Eye (tissue), 1 donor: ENCODE results near the gene ARHGAP22.

Experiments
- DNase-seq: peaks from one replicate; pipeline ENCODE4 v3.0.0-alpha.2; 2015

The ARHGAP22 gene

GRCh38 chr10:48526846-48527505 lies 77.9 kb downstream of the ARHGAP22 start:
- DNase-seq: no peak

- peak; percentile 70 for DNase-seq
Observed at GRCh38 chr10:48526011-48526821, 78.7 kb downstream of the ARHGAP22 start.

DNA sequence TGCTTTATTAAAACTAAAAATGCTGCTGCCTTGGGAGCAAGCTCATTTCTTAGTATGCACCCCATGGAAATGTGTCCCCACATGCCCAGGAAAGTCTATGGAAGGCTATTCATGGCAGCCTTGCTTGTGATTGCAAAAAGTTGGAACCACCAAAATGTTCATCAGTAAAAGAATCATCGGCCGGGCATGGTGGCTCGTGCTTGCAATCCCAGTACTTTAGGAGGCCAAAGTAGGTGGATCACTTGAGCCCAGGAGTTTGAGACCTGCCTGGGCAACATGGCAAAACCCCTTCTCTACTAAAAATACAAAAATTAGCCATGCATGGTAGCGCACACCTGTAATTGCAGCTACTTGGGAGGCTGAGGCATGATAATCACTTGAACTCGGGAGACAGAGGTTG lies 79.8 kb downstream of the ARHGAP22 start:
- DNase-seq: no peak

DNA sequence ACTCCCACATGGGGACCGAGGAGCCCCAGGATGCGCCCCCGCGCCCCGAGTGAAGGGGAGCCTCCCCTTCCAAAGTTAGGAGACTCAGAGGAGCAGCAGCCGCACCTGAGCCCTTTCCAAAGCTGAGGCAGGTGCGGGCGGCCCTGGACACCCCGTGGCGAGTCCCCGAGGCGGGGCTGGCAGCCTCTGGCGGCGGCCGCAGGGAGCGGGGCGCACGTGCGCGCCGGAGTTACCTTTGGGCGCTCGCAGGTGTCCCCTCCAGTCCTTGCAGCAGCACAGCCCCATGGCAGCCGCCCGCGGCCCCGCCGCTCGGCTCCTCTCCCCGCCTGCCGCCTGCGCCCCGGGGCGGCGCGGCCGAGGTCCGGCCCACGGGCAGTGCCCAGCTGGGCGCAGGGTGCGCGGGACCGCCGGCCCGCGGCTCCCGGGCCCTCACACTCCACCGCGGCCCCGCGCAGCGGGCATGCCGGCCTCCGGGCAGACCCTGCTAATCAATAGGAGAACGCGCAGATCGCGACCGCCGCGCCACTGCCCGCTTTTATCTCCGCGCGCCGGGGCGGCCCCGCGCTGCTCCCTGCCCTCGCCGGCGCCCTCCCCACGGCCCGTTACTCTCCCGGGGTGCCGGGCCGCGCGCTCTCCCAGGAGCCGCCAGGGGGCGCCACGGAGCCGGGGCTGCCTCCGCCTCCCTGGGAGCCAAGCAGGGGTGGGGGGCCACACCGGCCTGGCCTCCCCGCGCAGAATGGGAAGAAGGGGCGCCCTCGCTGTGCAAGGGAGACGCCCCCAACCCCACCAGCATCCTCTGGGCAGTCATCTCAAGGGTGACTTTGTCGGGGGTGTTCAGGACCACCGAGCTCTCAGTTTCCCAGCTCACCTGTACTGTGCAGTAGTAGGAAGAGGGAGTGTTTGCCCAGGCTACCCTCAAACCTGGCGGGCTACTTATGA lies 80.8 kb downstream of the ARHGAP22 start:
- DNase-seq: peak; percentile 54

DNA sequence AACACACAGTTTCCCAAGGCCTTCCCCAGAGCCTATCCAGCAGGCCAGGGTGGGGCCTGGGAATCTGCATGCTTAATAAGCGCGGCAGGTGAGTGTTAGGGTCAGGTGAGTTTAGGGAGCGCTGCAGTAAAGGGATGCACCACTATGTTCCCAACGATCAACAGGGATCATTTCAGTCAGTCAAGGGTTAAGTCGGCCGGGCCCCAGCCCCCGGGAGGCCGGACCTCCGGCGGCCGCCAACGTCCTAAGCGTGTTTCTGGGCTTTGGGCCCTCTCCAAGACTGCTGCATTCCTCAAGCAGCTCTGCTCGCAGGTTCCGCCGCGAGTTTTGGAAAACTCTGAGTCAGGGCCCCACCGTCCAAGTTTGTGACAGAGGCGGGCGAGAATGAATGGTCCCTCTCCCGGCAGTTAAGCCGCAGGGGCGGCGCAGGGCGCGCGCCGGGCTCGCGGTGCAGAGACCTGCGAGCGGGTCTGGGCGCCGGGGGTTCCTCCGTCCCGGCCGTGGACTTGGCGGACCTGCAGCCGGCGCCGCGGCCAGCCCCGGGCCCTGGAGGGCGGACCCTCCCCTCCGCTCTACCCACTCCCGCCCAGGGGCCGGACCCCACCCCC lies 81.6 kb downstream of the ARHGAP22 start:
- DNase-seq: peak; percentile 73

DNA sequence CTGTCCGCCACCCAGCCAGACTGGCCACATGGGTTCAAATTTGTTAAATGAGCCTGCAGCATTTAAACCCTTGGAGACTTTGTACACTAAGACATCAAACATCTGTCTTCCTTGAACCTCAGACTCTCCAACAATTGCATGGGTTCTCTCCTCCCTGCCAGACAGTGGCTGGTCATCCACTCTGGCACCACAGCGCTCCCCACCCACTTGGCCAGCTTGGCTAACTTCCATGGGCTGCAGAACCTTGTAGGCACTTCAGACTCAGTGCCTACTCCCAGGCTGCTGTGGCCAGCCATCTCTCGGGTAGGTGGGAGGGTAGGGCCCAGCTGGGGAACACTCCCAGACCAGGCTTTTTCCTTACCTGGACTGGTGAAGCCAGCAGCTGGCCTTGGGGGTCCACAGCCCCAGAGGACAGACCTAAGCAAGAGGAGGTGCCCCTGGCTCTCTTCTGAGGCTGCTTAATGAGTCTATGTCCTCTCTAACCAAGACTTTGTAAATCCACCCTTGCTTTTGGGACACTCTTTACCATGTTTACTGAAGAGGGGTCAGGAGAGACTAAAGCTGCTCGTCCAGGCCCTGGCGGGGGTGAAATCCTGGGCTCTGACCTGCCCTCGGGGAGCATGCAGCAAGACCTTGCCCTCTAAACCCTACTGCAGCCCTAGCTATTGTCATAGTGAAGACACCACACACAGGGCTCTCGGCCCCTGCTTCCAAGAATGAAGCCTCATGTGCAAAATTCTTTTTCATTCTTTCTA lies 82.7 kb downstream of the ARHGAP22 start:
- DNase-seq: no peak

GRCh38 chr10:48520594-48520993 lies 84.3 kb downstream of the ARHGAP22 start:
- DNase-seq: no peak

DNA sequence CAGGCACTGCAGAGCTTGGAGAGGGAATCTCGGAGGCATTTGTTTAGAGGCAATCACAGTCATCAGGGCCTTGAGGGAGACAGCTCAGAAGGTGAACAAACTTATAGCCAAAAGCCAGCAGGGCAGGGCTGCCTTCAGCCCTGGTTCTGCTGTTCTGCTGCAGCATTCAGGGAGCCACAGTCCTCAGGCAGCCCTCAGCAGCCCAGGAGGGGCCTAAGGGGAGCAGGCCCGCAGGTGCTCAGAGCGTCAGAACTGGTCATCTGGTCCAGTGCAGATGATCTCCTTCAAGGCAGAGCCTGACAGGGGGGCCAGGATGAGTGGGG lies 84.7 kb downstream of the ARHGAP22 start:
- DNase-seq: no peak

DNA sequence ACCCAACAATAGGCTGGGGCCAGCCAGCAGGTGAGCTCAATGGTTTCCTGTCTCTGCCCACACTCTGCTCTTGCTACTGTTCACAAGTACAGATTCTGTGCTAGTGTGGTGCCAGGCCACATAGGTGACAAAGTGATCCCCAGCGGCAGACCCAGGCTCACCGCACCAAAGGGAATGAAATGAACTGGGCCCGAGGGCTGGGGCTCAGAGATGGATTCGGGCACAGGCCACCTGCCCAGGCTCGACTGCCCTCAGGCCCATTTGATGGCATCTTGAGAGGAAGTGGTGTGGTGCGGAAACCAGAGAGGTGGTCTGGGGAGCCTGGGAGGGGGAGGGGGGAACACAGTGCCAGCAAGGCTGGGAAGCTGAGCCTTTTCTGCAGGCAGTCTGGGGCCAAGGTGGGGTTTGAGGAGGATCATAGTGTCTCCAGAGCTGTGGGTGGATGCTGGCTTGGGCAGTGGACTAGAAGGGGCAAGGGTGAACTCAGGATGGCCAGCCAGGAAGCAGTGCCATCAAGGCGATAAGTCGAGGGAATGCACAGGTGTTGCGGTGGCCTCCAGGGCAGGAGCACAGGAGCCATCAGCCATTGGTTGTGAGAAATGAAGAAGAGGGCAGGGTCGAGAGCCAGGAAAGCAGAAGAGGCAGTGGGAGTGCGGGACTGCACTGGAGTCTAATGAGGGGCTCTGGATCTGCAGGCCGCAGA lies 85.2 kb downstream of the ARHGAP22 start:
- DNase-seq: no peak

DNA sequence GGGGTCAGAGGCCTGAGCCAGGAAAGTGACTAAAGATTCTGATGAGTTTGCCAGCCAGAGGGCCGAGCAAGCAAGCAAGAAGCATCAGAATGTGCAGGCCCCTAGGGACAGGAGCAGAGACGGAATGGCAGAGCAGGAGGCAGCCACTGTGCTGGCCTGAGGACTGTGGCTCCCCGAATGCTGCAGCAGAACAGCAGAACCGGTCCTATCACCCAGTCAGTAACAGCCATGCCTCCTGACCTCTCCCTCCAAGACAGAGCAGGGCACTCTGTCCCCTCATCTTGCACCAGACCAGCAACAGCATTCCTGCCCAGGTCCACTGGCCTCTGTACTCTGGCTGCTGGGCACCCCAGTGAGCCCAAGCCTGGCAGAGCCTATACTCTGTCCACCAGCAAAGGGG lies 85.9 kb downstream of the ARHGAP22 start:
- no peak for DNase-seq

- no peak for DNase-seq
Observed at GRCh38 chr10:48517911-48518811, 86.7 kb downstream of the ARHGAP22 start.

- DNase-seq: no peak
Observed at GRCh38 chr10:48517482-48517881, 87.4 kb downstream of the ARHGAP22 start.

GRCh38 chr10:48516911-48517310 lies 88.0 kb downstream of the ARHGAP22 start:
- no peak for DNase-seq

- no peak for DNase-seq
Observed at GRCh38 chr10:48514916-48515315, 90.0 kb downstream of the ARHGAP22 start.

DNA sequence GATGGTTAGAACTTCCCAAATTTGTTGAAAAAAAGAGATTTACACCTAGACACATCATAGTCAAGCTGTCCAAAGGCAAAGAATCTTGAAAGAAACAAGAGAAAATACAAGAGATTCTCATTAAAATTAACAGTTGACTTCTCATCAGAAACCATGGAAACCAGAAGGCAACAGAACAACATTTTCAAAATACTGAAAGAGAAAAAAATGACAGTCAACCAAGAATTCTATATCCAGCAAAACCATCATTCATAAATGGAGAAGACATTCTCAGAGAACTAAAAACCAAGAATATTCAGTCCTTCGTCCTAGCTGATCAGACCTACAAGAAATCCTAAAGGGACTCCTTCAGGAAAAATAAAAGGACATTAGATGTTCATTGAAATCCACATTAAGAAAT lies 90.6 kb downstream of the ARHGAP22 start:
- DNase-seq: no peak

- DNase-seq: no peak
Observed at GRCh38 chr10:48512861-48513260, 92.0 kb downstream of the ARHGAP22 start.

DNA sequence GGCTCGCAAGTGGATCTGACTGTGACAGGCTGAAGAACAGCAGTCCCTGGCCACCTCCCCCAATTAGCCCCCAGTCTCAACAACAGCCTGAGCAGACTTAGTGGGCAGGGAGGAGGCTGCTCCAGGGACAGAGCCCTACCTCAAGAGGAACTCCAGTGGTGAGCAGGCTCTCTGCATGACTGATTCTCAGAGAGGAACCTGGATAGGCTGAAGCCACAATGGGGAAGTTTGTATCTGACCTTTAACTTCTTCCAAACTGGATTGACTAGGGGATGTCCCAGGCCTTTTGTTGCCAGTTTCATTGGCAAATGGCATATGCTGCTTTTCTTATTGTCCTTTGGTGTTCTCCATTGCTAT lies 93.0 kb downstream of the ARHGAP22 start:
- DNase-seq: no peak

GRCh38 chr10:48511066-48511874 lies 93.6 kb downstream of the ARHGAP22 start:
- no peak for DNase-seq

DNA sequence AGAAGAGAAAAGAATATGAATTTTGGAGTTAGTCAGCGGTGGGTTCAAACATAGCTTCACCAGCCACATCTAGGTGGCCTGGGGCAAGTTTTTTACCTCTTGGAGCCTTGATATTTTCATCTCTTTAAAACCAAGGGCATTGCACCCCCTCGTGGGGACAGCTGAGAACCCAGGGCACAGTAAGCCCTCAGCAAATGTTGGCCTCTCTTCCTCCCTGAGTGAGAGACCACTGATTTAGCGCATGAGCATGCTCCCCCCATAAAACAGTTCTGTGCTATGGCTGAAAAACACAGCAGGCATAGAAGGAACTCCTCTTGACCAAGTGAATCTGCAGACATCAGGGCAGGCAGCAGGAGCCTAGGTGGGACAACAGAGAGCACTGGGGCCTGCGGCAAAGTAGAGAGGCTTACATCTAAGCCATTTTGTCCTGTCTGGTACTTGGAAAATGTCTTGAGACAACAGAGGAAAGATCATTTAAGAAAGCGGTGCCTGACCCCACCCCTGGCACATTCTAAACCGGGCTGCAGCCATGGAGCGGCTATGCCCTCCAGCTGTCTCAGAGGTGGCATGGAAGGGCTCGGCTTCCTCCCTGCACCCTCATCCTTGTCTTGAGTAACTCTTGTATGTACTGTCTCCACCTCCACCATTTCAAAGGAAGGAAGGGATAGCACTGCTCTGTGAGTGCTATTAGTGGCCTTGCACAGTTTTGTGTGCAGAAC lies 94.7 kb downstream of the ARHGAP22 start:
- DNase-seq: no peak
